ENCODE data around the gene TRIM33. TPM values are rescaled to one million over a fixed set of nuclear protein-coding genes. Genes with fewer than 3 reads are reported as not detected.

TRIM33 gene
- total RNA-seq, 1 experiment from 2014 or later, result 50.1 TPM

DNA sequence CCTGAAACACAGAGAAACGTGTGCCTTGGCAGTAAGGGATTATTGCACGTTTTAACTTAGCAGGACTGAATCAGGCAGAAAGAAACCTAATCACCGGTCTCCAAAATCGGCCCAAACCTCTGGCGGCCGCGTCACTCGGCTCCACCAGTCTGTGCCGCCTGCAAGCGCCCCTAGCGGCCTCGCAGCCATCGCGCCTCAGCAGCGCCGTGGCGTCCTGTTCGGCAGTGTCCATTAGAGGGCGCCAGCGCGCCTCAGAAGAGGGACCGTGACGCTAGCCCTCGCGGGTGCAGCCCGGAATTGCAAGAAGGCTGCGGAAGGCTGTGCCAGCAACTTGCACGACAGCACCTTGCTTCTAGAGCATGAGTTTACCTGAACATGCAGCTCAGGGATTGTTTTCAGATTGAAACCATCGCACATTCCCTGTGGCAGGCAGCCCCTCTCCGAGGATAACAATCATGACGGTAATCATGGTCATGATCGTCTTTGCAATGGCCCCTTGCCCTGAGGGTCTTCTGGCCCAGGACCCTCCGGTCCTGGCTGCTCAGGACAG is 164.4 kb downstream of the TRIM33 start:
- intact Hi-C loops (cut with micrococcal nuclease; ENCODE audit: unreplicated experiment), result loop anchor here (5.0 to 10.0 kb wide), 6 partner anchors 81 to 766 kb away; partner anchors contain the start of genes DENND2C, NRAS and OLFML3
- no peaks in the 10 kb centered on the region for H3K27me3 ChIP-seq (replicated peaks; ENCODE audit: insufficient read depth, low read depth, low read length, poor library complexity)
- POLR2A ChIA-PET (ENCODE audit: low non-redundant PET), result no interaction called here
- H3K36me3 ChIP-seq (ENCODE audit: insufficient read depth, low read length, poor library complexity, severe bottlenecking), result no peaks in the 10 kb centered on the region
- peak overlapping the region; percentile 40 for H3K27ac ChIP-seq (ENCODE audit: low read depth, low read length, poor library complexity, severe bottlenecking)
- CTCF ChIA-PET, result interaction anchor here (0.6 to 0.9 kb wide), 2 partner anchors 63 to 588 kb away, joined by 4 to 6 read pairs; no protein-coding TSS in a partner anchor
- TF ChIP-seq EZH2 (IDR thresholded peaks at IDR 0.05; ENCODE audit: borderline replicate concordance, low read depth, low read length, poor library complexity, severe bottlenecking) (no peak), CTCF (conservative IDR thresholded peaks at IDR 0.05; ENCODE audit: low read depth, low read length) (peak; percentile 100)
- DNase-seq (ENCODE audit: low spot score), result peak; percentile 97
- no peaks in the 10 kb centered on the region for H3K9me3 ChIP-seq (ENCODE audit: low read depth, low read length, poor library complexity, severe bottlenecking)
- no TSS peak for BruUV-seq (replicated peaks)
- H3K4me3 ChIP-seq (ENCODE audit: low read depth, low read length, poor library complexity, severe bottlenecking), result peak overlapping the region; percentile 28
- peaks cover 14% of the 10 kb centered on the region for H3K4me1 ChIP-seq (ENCODE audit: insufficient read depth, low read length, poor library complexity, severe bottlenecking)

- Histone ChIP-seq H3K27me3 (replicated peaks; ENCODE audit: insufficient read depth, low read depth, low read length, poor library complexity) (no peaks in the 10 kb centered on the region), H3K27ac (ENCODE audit: low read depth, low read length, poor library complexity, severe bottlenecking) (peak overlapping the region; percentile 40), H3K4me3 (ENCODE audit: low read depth, low read length, poor library complexity, severe bottlenecking) (peak overlapping the region; percentile 28), H3K9me3 (ENCODE audit: low read depth, low read length, poor library complexity, severe bottlenecking) (no peaks in the 10 kb centered on the region), H3K36me3 (ENCODE audit: insufficient read depth, low read length, poor library complexity, severe bottlenecking) (no peaks in the 10 kb centered on the region), H3K4me1 (ENCODE audit: insufficient read depth, low read length, poor library complexity, severe bottlenecking) (peaks cover 14% of the 10 kb centered on the region)
- CTCF ChIA-PET, result no interaction called here
- no TSS peak for BruUV-seq (replicated peaks)
- intact Hi-C loops (cut with micrococcal nuclease; ENCODE audit: unreplicated experiment), result loop anchor here (5.0 to 10.0 kb wide), 6 partner anchors 81 to 766 kb away; partner anchors contain the start of genes DENND2C, NRAS and OLFML3
- POLR2A ChIA-PET (ENCODE audit: low non-redundant PET), result no interaction called here
- peak; percentile 18 for DNase-seq (ENCODE audit: low spot score)
- TF ChIP-seq CTCF (conservative IDR thresholded peaks at IDR 0.05; ENCODE audit: low read depth, low read length) (no peak), EZH2 (IDR thresholded peaks at IDR 0.05; ENCODE audit: borderline replicate concordance, low read depth, low read length, poor library complexity, severe bottlenecking) (no peak)
Measured at GRCh38 chr1:114345930-114346479, 165.0 kb downstream of the TRIM33 start.

- TF ChIP-seq EZH2 (IDR thresholded peaks at IDR 0.05; ENCODE audit: borderline replicate concordance, low read depth, low read length, poor library complexity, severe bottlenecking) (no peak), CTCF (conservative IDR thresholded peaks at IDR 0.05; ENCODE audit: low read depth, low read length) (no peak)
- intact Hi-C loops (cut with micrococcal nuclease; ENCODE audit: unreplicated experiment), result loop anchor here (5.0 to 10.0 kb wide), 6 partner anchors 83 to 768 kb away; partner anchors contain the start of genes DENND2C, NRAS and OLFML3
- Histone ChIP-seq H3K27me3 (replicated peaks; ENCODE audit: insufficient read depth, low read depth, low read length, poor library complexity) (no peaks in the 10 kb centered on the region), H3K27ac (ENCODE audit: low read depth, low read length, poor library complexity, severe bottlenecking) (no peak overlapping the region), H3K9me3 (ENCODE audit: low read depth, low read length, poor library complexity, severe bottlenecking) (no peaks in the 10 kb centered on the region), H3K36me3 (ENCODE audit: insufficient read depth, low read length, poor library complexity, severe bottlenecking) (no peaks in the 10 kb centered on the region), H3K4me3 (ENCODE audit: low read depth, low read length, poor library complexity, severe bottlenecking) (no peak overlapping the region), H3K4me1 (ENCODE audit: insufficient read depth, low read length, poor library complexity, severe bottlenecking) (peaks cover 17% of the 10 kb centered on the region)
- POLR2A ChIA-PET (ENCODE audit: low non-redundant PET), result no interaction called here
- no TSS peak for BruUV-seq (replicated peaks)
- CTCF ChIA-PET, result no interaction called here
- DNase-seq (ENCODE audit: low spot score), result no peak
Measured at GRCh38 chr1:114344656-114345055, 166.3 kb downstream of the TRIM33 start.

Other genes with a start within 250 kb of the TRIM33 start
- gene BCAS2, start 70.4 kb upstream of the TRIM33 start, total RNA-seq (2021), result 67.4 and 75.7 TPM in 2 replicates
- 1.9 and 2.5 TPM in 2 replicates for gene DENND2C, start 158.8 kb upstream of the TRIM33 start, total RNA-seq (2021)
- gene AMPD1, start 184.3 kb upstream of the TRIM33 start, total RNA-seq (2021), result 0.19 and 0.37 TPM in 2 replicates
- gene NRAS, start 205.6 kb upstream of the TRIM33 start, total RNA-seq (2021), result 72.2 and 79.1 TPM in 2 replicates
- gene CSDE1, start 246.8 kb upstream of the TRIM33 start, total RNA-seq (2021), result 742 and 812 TPM in 2 replicates